GM21717 (cell line): ENCODE results near the gene AQP5.

Experiments used
- ATAC-seq: cut with Tn5 transposase; IDR thresholded peaks from one replicate; pipeline ENCODE4 v1.9.1; 2021; ENCODE audit warnings: mild to moderate bottlenecking, moderate library complexity; ENCODE audit not compliant: unreplicated experiment

The AQP5 gene

DNA sequence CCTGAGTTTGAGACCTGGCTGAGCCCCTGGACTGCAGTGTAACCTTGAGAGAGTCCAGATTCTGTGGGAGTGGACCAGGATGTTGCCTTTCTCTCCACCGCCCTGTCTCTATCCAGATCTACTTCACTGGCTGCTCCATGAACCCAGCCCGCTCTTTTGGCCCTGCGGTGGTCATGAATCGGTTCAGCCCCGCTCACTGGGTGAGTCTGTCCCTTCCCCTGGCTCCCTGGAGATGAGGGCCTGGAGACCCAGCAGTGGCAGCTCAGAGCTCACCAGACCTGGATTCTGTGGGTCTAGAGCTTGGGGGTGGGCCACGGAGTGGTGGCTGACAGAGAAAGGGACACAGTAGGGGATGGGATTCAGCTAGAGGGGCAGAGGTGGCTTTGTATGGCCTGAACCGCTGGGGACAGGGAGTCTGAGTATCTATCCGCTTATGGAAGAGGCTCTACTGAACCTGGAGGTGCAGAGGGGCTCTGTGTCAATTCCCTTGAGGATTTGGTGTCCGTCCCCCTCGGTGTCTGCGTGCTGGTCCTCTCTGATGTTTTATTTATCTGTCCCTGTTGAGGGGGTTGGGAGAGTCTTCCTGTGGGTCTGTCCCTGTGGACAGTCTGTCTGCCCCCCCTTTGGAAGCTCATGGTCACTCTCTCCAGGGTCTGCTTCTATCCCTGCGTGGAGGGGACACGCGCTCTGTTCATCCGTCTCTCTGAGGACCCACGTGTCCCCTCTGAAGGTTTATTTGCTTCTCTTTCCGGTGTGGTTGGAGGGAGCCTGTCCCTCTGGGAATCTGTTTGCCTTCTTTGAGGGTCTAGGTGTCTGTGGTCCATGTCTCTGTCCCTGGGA is 2.5 kb downstream of the AQP5 start:
- no peak for ATAC-seq

DNA sequence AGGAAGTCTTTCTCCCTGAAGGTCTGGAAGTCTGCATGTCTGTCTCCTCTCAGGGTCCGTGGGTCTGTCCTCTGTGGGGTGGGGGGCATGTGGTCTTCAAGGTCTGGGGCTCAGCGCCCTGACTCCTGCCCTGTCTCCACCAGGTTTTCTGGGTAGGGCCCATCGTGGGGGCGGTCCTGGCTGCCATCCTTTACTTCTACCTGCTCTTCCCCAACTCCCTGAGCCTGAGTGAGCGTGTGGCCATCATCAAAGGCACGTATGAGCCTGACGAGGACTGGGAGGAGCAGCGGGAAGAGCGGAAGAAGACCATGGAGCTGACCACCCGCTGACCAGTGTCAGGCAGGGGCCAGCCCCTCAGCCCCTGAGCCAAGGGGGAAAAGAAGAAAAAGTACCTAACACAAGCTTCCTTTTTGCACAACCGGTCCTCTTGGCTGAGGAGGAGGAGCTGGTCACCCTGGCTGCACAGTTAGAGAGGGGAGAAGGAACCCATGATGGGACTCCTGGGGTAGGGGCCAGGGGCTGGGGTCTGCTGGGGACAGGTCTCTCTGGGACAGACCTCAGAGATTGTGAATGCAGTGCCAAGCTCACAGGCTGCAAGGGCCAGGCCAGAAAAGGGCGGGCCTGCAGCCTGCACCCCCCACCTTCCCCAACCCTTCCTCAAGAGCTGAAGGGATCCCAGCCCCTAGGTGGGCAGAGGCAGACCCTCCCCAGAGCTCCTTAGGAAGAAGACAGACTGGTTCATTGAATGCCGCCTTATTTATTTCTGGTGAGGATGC is 3.4 kb downstream of the AQP5 start:
- no peak for ATAC-seq

DNA sequence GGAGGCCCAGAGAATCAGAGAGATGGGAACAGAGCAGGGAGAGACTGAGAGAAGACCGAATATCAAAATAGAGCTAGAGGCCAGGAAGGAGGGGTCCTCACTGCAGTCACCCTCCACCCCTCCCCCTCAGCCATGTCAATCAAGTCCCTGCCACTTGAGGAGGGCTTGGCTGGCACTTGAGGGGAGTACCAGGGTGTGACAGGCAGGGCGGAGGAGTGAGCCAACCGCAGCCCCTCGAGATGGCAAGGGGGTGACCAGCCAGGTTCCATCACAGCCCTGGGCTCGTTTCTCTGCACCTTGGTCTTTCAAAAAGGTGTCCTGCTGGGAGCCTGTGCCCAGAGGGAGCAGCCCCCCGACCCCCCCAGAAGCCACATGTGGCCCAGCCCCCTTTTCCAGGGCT is 4.2 kb downstream of the AQP5 start:
- ATAC-seq = no peak

DNA sequence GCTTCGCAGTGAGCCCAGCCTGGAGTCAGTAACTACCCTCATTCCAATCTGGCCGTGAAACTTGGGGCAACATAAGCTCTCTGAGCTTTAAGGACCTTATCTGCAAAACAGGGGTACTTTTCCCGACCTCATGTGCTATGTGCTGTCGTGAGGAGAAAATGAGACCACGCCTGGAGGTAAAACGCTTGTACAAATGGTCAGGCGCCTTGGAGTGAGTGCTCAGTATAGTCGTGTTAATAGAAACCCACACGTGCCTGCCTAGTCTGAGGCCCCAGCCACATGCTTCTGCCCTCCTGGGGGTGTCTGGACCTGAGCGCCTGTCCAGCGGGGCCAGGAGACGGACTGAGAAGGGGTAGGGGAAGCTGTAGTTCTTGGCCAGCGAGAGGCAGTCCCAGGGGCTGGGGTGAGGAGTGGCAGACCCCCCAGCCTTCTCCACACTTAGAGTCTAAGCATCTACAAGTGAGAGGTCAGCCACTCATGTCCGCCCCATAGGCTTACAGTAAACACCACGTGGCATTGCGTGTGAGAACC is 4.9 kb downstream of the AQP5 start:
- ATAC-seq = no peak

DNA sequence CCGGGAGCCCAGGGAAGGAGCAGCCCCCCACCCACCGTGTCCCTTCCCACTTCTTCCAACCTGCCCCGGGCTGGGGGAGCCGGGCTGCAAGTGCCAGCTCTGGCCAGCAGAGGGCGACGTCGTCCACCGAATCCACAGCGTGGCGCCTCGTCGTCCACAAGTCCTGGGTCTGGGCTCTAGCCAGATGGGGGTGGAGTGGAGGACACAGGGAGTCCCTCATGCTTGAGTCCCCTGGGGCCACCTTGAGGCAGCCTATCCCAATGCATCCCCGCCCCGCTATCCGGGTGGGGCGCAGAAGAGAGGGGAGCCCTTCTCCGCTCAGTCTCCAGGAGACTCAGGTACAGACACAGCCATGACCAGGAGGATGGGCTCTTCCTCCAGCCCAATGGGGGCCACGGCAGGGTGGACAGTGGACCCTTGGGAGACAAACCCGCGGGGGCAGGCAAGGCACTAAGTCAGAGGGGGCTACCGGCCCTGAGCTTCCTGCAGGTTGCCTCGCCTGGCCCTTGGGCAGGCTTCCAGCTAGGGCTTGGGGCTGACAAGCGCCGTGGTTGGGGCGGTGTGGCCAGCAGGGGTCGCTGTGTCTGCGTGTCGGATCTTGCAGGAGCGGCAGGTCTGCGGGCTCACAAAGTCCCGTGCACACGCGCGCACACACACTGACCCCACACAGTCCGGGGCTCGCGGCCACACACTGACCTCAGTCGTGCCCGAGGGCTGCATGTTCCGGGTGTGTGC is 5.5 kb downstream of the AQP5 start:
- peak; percentile 68 for ATAC-seq

DNA sequence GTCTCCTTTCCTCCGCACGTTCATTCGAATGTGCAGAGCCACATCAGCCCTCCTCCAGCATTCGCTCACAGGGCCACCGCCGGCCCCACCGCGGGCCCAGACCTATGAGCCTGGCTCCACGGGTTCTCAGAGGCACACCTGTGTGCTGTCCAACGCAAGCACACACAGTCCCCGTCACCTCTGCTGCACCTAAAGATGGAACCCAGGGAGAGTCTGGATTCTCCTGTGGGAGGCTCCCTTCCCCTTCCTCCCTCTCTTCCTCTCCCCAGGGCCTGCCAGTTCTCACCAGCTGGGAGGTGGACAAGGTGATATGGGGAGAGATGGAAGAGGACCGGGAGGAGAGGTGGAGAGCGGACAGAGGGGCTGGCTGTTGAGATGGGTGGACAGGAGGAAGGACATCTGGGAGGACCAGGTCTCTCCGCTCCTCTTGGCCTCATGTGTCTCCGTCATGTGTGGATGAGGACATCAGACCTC is 6.1 kb downstream of the AQP5 start:
- ATAC-seq = no peak

DNA sequence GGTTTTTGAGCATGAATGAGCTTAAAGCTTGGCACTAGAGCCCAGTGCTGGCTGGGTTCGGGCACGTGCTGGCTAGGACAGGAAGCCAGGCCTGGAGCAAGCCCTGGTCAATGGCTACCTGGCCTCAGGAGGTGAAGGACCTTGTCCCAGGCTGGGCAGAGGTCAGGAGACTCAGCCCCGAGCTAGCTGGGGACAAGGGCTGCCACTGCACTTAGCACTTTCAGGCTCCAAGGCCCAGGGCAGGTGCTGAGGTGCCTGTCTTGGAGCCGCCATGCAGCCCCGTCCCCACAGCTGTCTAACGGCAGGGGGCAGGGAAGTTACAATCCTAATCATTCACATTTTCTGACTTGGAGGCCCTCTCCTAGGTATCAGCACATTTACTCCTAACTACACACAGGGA is 6.8 kb downstream of the AQP5 start:
- no peak for ATAC-seq

DNA sequence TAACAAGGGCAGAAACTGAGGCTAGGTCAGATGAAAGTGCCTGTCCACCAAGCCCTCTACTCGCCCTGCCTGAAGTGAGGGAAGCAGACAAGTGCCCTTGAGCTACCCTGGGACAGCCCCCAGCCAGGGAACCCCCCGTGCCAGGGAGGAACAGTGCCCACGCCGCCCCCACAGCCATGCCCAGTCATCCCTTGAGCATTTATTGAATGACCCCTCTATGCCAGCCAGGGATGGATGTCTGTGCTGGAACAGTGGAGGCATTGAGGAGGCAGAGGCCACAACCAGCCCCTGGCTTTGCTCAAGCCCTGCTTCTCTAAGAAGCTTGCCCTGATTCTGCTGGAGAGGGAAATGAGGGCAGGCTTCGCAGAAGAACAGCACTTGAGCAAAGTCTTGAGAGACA is 7.4 kb downstream of the AQP5 start:
- ATAC-seq = no peak

DNA sequence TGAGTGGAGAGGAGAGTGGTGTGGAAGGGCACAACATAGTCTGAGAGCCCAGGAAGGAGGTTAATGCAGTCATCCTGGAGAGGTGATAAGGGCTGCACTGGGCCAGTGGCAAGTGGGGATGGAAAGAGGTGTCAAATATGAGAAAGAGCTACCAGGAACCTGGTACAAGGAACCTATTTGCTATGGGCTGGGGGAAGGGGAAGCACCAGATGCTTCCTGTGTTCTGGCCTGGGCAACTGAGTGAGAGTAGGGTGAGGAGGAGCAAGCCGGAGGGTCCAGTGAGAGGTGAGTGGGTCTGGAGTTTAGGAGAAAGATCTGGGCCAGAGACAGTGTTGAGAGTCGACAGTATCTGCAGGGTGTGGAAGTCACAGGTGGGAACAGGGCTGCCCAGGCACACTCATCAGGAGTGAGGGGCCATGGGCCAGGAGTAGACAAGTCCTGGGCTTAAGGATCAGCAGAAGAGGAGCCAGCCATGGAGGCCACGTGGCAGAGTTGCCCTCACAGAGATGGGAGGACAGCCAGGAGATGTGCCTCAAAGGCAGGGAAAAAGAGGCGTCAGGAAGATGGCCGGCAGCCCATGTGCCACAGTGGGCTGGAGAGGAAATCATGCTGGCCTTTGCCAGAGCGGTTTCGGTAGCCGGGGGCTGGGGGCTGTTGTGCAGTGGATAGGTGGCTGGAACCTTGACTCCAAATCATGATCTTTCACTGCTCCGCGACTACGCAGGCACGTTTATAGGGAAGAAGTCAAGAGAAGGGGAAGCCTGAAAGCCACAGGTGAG is 8.2 kb downstream of the AQP5 start:
- no peak for ATAC-seq

DNA sequence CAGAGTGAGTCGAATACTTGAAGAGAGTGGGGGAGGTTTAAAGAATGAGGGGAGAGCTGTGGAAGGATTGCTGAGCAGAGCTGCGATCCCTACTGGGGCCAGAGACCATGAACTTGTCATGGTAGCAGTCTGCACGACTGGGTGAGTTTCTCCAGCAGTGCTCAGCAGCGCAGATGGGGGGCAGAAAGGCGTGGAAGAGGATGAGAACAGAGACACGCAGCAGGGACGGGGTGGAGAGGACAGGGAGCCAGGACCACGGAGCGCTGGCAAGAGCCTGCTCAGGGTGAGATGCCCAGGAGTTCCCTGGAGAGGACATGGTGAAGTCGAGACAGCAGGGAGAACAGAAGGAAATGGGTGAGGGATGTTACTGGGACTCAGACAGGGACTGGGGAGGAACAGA is 9.0 kb downstream of the AQP5 start:
- no peak for ATAC-seq

DNA sequence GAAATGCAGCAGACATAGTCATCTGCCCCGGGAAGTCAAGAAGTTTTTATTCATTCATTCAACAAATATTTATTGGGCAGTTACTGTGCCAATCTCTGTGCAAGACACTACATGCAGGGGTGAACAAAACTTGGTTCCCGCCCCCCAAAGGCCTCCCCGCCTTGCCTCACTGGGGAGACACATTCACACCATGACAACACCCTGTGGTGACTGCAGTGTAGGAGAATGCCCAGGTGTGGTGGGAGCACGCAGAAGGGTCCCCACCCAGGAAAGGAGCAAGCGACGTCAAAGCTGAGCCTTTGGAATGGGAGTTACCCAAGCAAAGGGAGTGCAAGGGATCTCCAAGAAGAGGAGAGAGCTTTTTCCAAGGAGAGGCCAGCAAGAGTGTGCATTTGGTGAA is 9.5 kb downstream of the AQP5 start:
- ATAC-seq = no peak

DNA sequence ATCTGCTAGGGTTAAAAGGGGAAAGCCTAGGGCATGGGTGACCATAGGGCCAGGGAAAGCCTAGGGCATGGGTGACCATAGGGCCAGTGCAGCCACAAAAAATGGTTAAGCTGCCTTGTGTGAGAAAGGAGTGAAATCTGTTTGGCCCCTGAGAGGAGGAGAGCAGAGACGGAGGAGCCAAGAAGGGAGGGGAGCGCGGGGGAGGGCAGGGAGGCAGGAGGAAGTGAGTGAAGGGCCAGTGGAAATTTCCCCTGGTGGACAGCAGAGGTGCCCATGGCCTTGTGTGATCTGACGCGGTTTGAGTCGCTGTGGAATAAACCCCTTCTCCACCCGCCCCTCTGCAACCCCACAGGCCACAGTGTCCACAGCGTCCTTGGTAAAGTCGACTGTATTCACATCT is 10.5 kb downstream of the AQP5 start:
- no peak for ATAC-seq

DNA sequence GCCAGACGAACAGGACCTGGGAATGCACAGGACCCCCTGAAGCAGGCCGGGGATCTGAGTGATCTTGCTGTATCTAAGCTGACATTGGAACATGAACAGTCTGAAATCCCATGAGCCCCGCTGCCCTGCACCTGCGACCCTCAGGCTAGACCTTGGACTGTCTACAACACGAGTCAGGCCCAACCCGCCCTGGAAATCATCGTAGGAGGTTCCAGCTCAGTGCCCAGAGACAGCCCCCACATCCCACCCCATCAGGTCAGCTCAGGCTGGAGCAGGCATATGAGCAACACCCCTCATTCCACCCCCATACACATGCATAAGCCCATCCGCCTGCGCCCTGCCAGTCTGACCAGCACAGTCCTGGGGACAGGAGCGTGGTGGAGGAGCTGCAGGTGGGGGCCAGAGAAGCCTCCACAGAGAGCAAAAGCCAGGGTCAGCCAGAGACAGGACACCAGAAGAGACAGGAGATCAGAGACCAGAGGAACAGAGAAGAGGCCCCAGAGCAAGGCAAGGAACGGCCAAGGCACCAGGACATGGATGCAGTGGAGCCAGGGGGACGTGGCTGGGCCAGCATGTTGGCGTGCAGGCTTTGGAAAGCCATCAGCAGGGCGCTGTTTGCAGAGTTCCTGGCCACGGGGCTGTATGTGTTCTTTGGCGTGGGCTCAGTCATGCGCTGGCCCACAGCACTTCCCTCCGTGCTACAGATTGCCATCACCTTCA is 11.1 kb downstream of the AQP5 start, which contains the start of gene AQP6:
AQP6 (plus strand) TSS at position 307 of the 720 bp plus-strand sequence; CDS start at position 534, 227 bp downstream.
- ATAC-seq = no peak

DNA sequence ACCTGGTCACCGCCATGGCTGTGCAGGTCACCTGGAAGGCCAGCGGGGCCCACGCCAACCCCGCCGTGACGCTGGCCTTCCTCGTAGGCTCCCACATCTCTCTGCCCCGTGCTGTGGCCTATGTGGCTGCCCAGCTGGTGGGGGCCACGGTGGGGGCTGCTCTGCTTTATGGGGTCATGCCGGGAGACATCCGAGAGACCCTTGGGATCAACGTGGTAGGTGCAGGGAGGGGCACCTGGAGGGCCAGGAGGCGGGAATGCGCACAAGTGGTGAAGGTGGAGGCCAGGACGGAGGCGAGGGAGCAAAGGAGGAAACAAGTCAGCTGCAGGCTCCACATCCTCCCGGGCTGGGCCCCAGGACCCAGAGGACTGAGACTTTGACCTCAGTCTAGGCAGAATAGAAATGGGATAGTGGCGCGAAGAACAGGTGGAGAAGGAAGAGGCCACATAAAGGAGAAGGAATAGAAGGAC is 11.7 kb downstream of the AQP5 start:
- no peak for ATAC-seq

DNA sequence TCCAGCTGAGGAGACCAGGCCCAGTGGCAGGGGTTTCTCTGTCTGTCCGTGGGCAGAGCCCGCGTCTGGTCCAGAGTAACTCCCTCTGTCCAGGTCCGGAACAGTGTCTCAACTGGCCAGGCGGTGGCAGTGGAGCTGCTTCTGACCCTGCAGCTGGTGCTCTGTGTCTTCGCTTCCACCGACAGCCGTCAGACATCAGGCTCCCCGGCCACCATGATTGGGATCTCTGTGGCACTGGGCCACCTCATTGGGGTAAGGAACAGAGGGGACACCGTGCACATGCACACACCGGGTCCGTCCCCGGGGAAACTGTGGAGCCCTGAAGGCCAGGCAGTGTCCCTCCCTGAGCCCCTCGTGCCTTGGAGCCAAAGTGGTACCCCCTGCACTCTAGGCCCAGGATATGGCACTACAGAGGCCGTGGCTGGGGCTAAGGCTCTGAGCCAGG is 12.6 kb downstream of the AQP5 start:
- ATAC-seq = no peak

DNA sequence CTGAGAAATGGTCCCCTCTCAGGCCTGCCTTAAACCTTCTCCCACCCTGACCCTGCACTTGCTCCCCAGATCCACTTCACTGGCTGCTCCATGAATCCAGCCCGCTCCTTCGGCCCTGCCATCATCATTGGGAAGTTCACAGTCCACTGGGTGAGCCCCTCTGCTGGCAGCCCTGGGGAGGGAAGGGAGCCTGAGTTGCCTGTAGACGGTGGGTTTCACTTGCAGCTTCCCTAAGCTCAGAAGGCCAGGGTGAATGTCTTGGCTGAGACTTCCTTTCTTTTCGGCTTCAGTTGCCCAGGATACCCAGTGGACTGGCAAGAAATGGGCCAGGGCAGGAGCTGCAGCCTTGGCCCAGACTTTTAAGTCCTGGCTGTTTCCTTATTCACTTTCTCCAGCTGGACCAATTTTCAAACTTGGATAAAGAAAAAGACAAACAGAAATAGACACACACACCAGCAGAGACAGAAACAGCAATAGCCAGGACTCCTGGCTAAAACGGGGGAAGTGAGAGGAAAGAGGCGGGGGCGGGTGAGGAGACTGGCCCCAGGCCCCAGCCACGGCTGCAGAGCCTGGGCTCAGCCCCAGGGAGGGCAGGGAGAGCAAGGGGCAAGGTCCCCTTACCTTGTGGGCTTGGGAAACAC is 13.1 kb downstream of the AQP5 start:
- ATAC-seq = no peak

DNA sequence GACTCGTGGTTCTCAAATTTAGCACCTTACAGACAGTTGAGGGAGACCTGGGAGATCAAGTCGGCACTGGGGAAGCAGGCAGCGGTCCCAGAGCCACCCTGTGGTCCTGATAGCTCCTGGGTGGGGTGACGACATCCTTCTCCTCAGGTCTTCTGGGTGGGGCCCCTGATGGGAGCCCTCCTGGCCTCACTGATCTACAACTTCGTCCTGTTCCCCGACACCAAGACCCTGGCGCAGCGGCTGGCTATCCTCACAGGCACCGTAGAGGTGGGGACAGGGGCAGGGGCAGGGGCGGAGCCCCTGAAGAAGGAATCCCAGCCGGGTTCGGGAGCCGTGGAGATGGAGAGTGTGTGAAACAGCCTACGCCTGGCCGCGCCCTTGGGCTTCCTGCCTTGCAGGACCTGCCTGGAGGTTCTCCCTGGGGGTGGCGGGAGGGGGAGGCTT is 13.7 kb downstream of the AQP5 start:
- no peak for ATAC-seq

DNA sequence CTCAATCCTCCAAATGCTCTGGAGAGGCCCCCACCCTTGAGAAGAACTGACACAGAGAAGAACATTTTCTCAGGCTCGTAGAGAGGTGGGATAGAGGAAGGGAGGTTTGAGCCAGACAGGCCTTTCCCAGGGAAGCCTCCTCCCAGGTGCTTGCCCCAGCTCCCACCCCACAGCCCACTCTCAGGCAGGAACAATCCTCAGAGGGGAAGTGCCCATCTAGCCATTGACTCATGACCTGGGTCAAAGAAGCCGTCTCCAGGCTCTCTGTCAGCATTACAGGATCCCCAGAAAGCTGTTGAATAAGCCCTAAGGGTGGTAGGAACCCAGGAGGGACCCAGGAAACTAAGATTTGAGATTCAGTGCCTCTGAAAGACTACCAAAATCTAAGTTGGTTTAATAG is 14.9 kb downstream of the AQP5 start:
- ATAC-seq = no peak

DNA sequence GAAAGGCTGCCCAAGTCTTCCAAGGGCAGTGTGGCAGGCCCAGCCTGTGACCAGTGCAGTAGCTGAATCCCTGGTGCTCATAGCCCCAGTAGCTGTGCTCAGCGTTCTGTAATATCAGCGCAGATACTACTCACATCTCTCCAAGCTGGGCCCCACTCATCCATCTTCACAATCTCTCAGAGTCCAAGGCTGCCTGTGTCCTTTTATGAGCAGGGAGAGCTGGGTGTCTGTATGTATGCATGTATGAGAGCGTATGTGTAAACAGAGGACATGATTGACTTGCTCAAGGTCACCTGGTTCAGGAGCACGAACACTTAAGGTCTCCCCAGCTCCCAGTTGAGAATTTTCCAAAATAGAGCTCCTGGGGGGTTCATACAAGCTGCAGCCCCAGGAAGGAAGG is 16.5 kb downstream of the AQP5 start:
- ATAC-seq = no peak
